H1 (cell line): Measurements from ENCODE around the gene ZNF597. TPM values are rescaled to one million over a fixed set of nuclear protein-coding genes. Genes with fewer than 3 reads are reported as not detected.

Experiments
- BACH1 ChIP-seq: IDR thresholded peaks from 2 replicates; pipeline ENCODE4 v1.6.1; 2012; ENCODE audit warnings: low read length, improper control_type of control experiment
- CEBPB ChIP-seq: IDR thresholded peaks from 2 replicates; pipeline ENCODE4 v1.6.1; 2012; ENCODE audit warnings: low read depth, low read length
- CHD7 ChIP-seq: fragments of 300-600 bp; sonication (generic); IDR thresholded peaks from 2 replicates; pipeline ENCODE4 v1.7.1; 2012; ENCODE audit warnings: low read length, moderate library complexity, mild to moderate bottlenecking, inconsistent platforms; ENCODE audit not compliant: insufficient replicate concordance
- CREB1 ChIP-seq: IDR thresholded peaks from 2 replicates; pipeline ENCODE4 v1.6.1; 2012; ENCODE audit warnings: inconsistent platforms
- FOSL1 ChIP-seq: IDR thresholded peaks from 2 replicates; pipeline ENCODE4 v1.6.1; 2011; ENCODE audit warnings: mild to moderate bottlenecking, low read depth, low read length, moderate library complexity; ENCODE audit not compliant: insufficient read depth
- JUND ChIP-seq: IDR thresholded peaks from 2 replicates; pipeline ENCODE4 v1.6.1; 2011; ENCODE audit warnings: mild to moderate bottlenecking, improper control_type of control experiment, low read length
- RFX5 ChIP-seq: IDR thresholded peaks from 2 replicates; pipeline ENCODE4 v1.6.1; 2011; ENCODE audit warnings: low read depth, low read length, improper control_type of control experiment, borderline replicate concordance
- polyA plus RNA-seq, 7 experiments: library from polyadenylated mRNA; depleted of rRNA in 3 of 7; stranded (reverse) in 5 of 7; unstranded in 2 of 7; fragments of >200 nt in 5 of 7; fragments of 200-250 nt in 2 of 7; gene quantifications; 1 replicate in 5 of 7; 2 replicates in 1 of 7; 4 replicates in 1 of 7; pipeline versions ENCODE4 v1.2.1 to v1.2.3, GENCODE V29; 2011 to 2013; ENCODE audit warnings: missing spikeins in 2 of 7, mixed read lengths in 2 of 7
- total RNA-seq: library from RNA; stranded (reverse); fragmentation: NEBNext Ultra II Directional; extraction: Animal tissue kit (Norgen Biotek cat#: 25700); gene quantifications from 2 replicates; pipeline ENCODE4 v1.2.1, GENCODE V29; 2021

The ZNF597 gene
- total and polyA plus RNA-seq, 2 of the 8 experiments (the other 6 are each of a cell fraction or from before 2014, with no cell fraction given), result 0.68 to 2.6 TPM

DNA sequence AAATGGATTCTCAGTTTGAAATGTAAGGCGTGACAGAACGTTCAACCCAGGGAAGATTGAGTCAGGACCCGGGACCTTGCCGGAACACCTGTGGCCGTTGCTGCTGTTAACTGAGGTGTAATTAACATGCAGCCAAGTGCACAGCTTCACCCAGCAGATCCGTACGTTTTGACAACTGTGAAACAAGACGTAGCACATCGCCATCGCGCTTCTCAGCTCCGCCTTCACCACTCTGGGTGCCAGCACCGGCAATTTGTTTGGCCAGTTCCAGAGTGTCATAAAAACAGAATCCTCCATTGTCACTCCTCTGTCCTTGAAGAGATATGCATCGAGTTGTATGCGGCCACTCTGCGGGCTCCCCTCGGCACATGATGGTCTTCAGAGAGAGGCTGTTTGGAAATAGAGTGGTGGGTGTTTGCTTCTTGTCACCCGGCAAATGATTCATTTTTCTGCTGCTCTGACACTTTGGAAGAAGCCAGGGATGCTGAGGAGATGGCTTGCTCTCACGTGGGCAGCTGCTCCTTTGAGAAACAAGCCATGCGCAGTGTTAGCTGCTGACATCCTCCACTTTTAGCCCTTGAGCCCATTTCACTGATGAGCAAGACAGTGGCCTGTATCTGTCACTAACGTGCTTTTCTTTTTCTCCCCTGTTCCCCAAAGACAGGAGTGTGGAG is 22.7 kb upstream of the ZNF597 start (continued):
- TF ChIP-seq CHD7 (no peak), CEBPB (no peak), FOSL1 (no peak), BACH1 (no peak), RFX5 (no peak), JUND (no peak), CREB1 (no peak)
